Epithelial cell of esophagus (primary cell): Measurements from ENCODE around the gene MARCO.
A peak's percentile ranks its signal among the peaks of the same experiment; 100 is the strongest.
"Not testable (repeated sequence)": the region's sequence is repeated elsewhere in the genome, so short reads cannot be mapped to it uniquely, and the experiment has no call there.

Experiments
- DNase-seq: peaks from one replicate; pipeline ENCODE4 v3.0.0; 2010; ENCODE audit warnings: low read depth
- H3K4me3 ChIP-seq: 2 replicates; pipeline ENCODE4 v1.5.1; 2011; ENCODE audit warnings: mild to moderate bottlenecking, low read length, control low read depth
- TF ChIP-seq, protein P1 (sequence below): IDR thresholded peaks from 2 replicates; pipeline ENCODE4 v1.5.1; 2011; ENCODE audit warnings: low read depth, mild to moderate bottlenecking, low read length, control low read depth, inconsistent platforms; ENCODE audit not compliant: insufficient read depth; ENCODE audit errors: missing control alignments

Gene MARCO

DNA sequence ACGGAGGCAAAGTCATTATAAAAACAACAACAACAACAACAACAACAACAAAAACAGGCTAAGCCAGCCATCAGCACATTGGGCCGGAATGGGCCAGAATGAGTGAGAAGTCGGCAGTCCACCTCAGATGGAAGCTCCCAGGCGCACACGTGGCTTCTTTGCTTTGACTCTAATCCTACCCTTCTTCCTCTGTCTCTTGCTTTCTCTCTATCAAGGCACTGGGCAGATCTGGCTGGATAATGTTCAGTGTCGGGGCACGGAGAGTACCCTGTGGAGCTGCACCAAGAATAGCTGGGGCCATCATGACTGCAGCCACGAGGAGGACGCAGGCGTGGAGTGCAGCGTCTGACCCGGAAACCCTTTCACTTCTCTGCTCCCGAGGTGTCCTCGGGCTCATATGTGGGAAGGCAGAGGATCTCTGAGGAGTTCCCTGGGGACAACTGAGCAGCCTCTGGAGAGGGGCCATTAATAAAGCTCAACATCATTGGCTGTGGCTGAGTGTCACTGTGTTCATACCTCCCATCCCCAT lies 52.2 kb downstream of the MARCO start:
- no peak overlapping the region for H3K4me3 ChIP-seq
- DNase-seq, result no peak
- TF ChIP-seq, protein P1, sequence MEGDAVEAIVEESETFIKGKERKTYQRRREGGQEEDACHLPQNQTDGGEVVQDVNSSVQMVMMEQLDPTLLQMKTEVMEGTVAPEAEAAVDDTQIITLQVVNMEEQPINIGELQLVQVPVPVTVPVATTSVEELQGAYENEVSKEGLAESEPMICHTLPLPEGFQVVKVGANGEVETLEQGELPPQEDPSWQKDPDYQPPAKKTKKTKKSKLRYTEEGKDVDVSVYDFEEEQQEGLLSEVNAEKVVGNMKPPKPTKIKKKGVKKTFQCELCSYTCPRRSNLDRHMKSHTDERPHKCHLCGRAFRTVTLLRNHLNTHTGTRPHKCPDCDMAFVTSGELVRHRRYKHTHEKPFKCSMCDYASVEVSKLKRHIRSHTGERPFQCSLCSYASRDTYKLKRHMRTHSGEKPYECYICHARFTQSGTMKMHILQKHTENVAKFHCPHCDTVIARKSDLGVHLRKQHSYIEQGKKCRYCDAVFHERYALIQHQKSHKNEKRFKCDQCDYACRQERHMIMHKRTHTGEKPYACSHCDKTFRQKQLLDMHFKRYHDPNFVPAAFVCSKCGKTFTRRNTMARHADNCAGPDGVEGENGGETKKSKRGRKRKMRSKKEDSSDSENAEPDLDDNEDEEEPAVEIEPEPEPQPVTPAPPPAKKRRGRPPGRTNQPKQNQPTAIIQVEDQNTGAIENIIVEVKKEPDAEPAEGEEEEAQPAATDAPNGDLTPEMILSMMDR, result no peak

DNA sequence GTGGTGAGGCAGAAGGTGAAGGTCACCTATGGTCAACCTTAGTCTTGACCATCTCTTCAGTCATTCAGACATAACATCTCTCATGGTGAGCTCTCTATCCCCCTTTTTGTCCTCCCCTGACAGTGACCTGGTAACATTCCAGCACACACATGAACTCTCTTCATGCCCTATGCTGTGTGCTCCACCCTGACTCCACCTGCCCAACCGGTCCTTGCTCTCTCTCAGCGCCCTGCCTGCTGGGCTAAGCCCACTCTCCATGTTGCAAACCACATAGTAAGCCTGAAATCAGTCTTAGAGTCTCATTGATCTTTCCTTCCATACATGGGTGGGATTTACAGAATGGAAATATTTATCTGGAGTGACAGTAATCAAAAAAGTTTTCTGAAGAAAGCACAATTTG lies 52.8 kb downstream of the MARCO start:
- TF ChIP-seq, protein P1, result no peak
- H3K4me3 ChIP-seq, result no peak overlapping the region
- no peak for DNase-seq

DNA sequence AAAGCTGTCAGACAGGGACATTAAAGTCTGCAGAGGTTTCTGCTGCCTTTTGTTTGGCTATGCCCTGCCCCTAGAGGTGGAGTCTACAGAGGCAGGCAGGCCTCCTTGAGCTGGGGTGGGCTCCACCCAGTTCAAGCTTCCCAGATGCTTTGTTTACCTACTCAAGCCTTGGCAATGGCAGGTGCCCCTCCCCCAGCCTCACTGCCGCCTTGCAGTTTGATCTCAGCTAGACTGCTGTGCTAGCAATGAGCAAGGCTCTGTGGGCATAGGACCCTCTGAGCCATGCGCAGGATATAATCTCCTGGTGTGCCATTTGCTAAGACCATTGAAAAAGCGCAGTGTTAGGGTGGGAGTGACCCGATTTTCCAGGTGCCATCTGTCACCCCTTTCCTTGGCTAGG lies 61.9 kb downstream of the MARCO start:
- DNase-seq, H3K4me3 ChIP-seq: not testable (repeated sequence)

DNA sequence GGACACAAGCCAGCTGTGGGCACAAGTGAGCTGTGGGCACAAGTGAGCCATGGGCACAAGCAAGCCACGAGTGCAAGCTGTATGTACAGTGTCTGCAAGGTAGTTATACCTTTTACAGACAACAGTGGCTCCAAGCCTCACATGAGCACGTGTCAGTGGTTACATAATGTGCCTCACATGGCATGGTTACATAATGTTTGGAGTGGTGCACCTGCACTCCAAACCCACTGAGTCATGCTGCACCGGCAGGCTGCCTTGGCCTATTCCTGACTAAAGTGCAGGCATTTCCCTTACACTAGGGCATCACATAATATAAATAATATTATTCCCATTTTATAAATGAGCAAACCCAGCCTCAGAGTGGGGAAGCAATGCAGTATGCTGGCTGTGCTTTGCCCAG lies 62.6 kb downstream of the MARCO start:
- peak; percentile 70 for DNase-seq
- H3K4me3 ChIP-seq, result no peak overlapping the region
- TF ChIP-seq, protein P1, result no peak

DNA sequence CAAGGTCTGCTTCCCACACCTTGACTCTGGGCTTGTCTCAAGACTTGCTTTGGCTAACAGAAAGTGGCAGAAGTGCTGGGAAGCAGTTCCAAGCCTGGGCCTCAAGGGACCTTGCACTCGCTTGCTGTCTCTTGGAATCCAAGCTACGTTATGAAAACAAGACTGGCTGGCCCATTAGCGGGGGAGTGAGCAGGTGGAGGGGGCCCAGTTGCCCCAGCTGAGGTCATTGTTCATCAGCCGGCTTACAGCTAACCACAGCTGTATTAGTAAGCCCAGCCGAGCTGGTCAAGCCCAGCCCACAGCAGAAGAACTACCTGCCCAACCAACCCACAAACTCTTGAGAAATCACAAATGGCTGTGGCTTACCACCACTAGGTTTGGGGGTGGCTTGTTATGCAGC lies 63.1 kb downstream of the MARCO start:
- no peak overlapping the region for H3K4me3 ChIP-seq
- DNase-seq, result no peak
- TF ChIP-seq, protein P1, result no peak

DNA sequence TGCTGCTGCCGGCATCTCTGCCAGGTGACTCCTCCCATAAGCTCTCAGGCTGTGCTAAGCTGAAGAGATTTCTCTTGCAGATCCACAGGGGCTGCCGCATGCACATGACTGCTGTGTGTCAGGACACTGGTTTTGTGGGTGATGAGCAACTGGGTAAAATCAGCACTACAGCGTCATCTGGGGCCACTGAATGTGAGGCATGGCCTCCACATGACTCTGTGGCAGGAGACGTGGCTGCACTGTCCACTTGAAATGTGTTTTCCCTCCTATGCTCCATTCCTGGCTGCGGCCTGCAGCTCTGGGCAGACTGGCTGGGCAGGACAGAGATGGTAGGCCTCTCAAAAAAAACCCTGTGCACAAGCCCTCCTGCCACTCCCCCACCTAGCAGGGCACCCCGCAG lies 63.6 kb downstream of the MARCO start:
- TF ChIP-seq, protein P1, result no peak
- no peak for DNase-seq
- H3K4me3 ChIP-seq, result no peak overlapping the region

DNA sequence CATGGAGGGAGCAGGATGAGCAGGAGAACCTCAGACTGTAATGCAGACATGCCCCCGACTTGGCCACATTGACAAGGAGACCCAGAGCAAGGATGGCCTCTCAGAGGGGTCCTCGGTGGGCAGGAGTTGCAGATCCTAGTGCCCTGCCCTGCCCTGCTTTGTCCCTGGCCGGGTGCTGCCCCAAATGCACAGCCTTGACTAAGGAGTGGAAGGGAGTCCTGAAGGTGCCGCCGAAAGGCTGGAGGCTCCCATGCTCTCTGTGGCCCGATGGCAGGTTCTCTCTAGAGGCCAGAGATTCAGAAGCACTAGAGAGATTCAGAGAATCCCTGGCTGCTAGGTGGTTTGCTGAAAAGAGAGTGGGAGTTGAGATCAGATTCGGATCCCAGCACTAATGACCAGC lies 64.4 kb downstream of the MARCO start:
- TF ChIP-seq, protein P1, result no peak
- no peak for DNase-seq

More for the DNA sequence above, 64.4 kb downstream of the MARCO start:
- no peak overlapping the region for H3K4me3 ChIP-seq
